ENCODE data around the gene TTLL11.

DNA sequence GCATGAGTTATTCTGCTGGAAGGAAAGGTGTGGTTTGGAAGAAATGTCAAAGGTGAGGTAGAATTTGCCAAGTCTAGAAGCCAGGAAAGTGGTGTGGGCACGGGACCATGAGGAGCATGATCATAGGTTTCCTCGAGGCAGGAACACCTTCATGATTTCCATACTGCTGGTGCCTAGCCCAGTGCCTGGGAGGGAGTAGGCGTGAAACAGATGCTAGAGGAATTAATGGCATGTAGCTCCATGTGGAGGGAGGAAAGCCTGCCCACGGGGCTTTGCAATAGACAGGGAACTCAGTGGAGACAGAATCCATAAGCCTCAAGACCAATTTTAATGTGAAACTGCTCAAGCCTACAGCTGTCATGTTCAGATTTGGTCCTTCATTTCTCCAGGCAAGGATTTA is 35.1 kb downstream of the TTLL11 start:
- TF ChIP-seq, protein P1, sequence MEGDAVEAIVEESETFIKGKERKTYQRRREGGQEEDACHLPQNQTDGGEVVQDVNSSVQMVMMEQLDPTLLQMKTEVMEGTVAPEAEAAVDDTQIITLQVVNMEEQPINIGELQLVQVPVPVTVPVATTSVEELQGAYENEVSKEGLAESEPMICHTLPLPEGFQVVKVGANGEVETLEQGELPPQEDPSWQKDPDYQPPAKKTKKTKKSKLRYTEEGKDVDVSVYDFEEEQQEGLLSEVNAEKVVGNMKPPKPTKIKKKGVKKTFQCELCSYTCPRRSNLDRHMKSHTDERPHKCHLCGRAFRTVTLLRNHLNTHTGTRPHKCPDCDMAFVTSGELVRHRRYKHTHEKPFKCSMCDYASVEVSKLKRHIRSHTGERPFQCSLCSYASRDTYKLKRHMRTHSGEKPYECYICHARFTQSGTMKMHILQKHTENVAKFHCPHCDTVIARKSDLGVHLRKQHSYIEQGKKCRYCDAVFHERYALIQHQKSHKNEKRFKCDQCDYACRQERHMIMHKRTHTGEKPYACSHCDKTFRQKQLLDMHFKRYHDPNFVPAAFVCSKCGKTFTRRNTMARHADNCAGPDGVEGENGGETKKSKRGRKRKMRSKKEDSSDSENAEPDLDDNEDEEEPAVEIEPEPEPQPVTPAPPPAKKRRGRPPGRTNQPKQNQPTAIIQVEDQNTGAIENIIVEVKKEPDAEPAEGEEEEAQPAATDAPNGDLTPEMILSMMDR (IDR thresholded peaks at IDR 0.05): no peak
- TF ChIP-seq EP300 (IDR thresholded peaks at IDR 0.05) (no peak), POLR2AphosphoS5 (IDR thresholded peaks at IDR 0.05) (no peak)

Data from gastroesophageal sphincter (tissue), 3 donors.